NCI-H69 (cell line): ENCODE results near the gene PCDH1.
"Not testable (repeated sequence)": the region's sequence is repeated elsewhere in the genome, so short reads cannot be mapped to it uniquely, and the experiment has no call there.

Source experiments
- DNase-seq: peaks from one replicate; lab custom pipeline; 2025; lab: John Stamatoyannopoulos, UW

The PCDH1 gene

GRCh38 chr5:141832131-141832530, 46.1 kb downstream of the PCDH1 start:
- DNase-seq = no peak

- DNase-seq = no peak
Measured at GRCh38 chr5:141828162-141828561, 50.0 kb downstream of the PCDH1 start.

DNA sequence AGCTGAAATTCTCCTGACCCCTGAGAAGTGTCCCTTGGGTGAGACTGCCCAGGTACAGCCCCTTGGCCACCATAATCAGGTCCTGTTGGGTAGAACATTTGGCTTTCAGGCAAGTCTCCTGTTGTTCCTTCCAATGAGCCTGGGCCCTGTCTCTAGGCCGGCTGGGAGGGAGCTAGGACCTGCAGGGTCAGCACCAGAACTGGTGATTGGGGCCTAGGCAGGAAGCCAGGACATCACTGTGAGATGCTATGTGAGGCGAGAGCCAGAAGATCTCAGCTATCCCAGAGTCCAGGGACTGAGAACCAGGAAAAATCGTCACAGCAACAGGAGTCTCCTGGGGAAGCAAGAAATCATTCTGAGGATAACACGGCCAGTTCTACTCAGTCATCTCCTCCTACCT, 51.5 kb downstream of the PCDH1 start:
- DNase-seq = no peak

- peak; percentile 22 for DNase-seq
Measured at GRCh38 chr5:141825791-141826560, 52.2 kb downstream of the PCDH1 start.

- no peak for DNase-seq
Measured at GRCh38 chr5:141825241-141825671, 53.0 kb downstream of the PCDH1 start.

- DNase-seq = no peak
Measured at GRCh38 chr5:141824717-141825116, 53.5 kb downstream of the PCDH1 start.

DNA sequence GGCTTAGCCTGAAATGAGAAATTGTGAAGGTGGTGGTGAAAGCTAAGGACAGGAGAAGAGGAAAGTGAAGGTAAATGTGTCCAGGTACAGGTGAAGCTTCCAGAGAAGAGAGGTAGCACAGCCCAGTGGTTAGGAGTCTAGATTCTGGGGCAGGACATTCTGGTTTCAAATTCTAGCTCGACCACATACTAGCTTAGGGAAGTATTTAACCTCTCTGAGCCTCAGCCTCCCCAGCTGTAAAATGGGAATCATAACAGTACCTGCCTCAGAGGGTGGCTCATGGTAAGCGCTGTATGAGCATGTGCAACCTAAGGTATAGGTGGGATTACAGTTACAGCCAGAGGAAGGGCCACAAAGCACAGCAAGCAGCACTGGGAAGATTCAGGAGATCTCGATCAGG, 55.2 kb downstream of the PCDH1 start:
- DNase-seq = no peak

DNA sequence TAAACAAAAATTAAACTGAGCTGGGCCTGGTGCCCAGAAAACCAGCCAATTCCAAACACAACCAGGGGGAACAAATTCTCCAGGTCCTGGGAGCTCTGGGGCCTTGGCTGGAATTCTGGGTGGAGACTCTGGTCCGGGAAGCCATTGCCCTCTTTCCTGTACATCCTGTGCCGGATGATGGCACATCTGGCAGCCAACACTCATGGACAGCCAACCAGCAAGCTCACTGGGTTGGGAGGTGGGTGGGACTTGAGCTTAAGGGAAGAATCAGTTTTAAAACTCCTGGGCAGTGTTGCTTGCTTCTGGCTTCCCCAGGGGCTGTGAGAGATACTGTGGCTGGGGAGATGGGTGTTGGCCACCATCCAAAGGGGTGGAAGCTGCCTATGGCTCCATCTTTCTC, 56.1 kb downstream of the PCDH1 start:
- DNase-seq = no peak

- DNase-seq = peak; percentile 54
Measured at GRCh38 chr5:141821430-141821925, 56.7 kb downstream of the PCDH1 start.

DNA sequence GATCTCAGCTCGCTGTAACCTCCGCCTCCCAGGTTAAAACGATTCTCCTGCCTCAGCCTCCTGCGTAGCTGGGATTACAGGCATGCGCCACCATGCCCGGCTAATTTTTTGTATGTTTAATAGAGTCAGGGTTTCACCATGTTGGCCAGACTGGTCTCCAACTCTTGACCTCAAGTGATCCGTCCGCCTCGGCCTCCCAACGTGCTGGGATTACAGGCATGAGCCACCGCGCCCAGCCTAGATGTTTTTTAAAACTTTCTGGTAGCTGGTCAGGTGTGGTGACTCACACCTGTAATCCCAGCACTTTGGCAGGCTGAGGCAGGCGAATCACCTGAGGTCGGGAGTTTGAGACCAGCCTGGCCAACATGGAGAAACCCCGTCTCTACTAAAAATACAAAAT, 57.5 kb downstream of the PCDH1 start:
- DNase-seq = not testable (repeated sequence)

DNA sequence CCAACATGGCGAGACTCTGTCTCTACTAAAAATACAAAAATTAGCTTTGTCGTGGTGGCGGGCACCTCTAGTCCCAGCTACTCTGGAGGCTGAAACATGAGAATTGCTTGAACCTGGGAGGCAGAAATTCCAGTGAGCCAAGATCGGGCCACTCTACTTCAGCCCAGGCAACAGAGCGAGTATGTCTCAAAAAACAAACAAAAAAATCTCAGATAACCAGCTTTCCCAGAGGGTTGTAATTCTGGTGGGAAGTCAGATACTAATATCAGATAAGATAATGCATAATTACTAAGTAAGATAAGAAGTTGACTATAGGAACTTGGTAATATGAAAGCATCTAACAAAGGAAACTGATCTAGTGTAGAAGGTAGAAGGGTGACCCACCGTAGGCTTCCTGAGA, 60.6 kb downstream of the PCDH1 start:
- no peak for DNase-seq

- no peak for DNase-seq
Measured at GRCh38 chr5:141816598-141817399, 61.4 kb downstream of the PCDH1 start.

DNA sequence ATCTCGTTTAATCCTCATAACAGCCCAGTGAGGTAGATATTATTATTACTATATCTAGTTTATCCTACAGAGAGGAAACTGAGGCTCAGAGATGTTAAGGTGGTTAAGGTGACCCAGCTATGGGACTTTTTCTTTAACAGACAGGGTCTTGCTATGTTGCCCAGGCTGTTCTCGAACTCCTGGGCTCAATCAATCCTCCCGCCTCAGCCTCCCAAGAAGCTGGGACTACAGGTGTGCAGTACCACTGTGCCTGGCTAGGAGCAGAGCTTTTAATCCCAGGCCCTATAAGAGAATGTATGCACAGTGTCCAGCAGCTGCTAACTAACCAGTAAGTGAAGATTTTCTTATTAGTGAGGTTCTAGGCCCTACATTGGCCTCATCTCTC, 62.4 kb downstream of the PCDH1 start:
- DNase-seq = no peak

- DNase-seq = no peak
Measured at GRCh38 chr5:141815051-141815795, 63.0 kb downstream of the PCDH1 start.

GRCh38 chr5:141814064-141814964, 63.9 kb downstream of the PCDH1 start:
- DNase-seq = peak; percentile 51

- DNase-seq = no peak
Measured at GRCh38 chr5:141812512-141812911, 65.7 kb downstream of the PCDH1 start.

- peak; percentile 68 for DNase-seq
Measured at GRCh38 chr5:141811287-141812155, 66.7 kb downstream of the PCDH1 start.

GRCh38 chr5:141810702-141811101, 67.5 kb downstream of the PCDH1 start:
- DNase-seq = no peak

DNA sequence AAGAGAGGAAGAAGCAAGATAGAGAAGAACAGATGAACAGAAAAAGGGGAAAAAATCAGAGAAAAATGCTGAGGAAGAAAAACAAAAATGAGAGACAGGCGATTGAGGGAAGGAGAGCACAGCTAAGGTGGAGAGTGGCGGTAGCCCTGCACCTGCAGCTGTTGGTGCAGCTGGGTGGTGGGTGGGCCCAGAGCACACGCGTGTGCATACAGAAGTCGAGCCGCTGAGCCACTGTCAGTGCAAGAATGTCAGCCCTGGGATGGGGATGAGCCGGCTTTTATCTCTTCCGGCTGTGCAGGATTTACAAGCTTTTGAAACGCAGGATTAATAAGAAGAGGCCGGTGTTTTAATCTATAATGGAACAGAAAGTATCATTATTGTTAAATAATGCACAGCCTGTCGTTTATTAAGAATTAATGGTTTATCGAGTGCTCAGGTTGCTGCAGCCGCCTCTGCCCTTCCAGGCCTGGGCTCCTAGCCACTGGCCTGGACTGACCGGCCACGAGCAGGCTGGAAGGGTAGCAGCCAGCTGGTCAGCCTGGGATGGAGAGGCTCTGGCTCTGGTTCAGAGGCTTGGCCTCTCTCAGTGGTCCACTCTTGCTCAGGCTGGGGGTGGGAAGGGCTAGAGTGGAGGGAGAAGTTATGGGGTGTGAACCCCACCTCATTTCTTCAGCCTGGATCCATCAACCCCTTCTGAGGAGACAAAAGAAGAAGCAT, 68.7 kb downstream of the PCDH1 start:
- no peak for DNase-seq

DNA sequence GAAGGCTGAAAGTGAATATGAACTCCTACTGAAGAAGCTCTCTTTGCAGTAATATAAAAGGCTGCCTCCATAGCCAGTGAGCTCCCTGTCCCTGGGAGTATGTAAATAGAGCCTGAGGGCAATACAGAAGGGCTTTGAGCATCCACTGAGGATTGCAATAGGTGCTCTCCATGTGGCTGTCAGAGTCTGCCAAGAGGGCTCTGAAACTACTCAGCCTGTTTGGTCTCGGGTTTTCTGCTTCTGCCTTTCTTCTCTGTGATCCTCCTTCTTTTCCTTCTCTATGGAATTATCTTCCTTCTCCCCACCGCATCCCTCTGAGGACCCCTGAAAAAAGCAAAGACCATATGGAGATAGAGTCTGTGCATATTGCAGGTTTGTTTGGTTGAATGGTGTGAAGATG, 69.4 kb downstream of the PCDH1 start:
- DNase-seq = no peak
